K562 (cell line): Measurements from ENCODE around the gene SLC12A3.

Source experiments
- CBX8 ChIP-seq: fragments of 200-600 bp; sonication (generic); IDR thresholded peaks from 2 replicates; pipeline ENCODE4 v1.6.1; 2012; ENCODE audit warnings: borderline replicate concordance, mixed run types, low read depth, mild to moderate bottlenecking, moderate library complexity, mixed read lengths, low read length, control low read depth, inconsistent platforms; ENCODE audit not compliant: poor library complexity, severe bottlenecking; ENCODE audit errors: extremely low read depth
- CTCF ChIP-seq, 3 experiments: IDR thresholded peaks in 2 of 3; conservative IDR thresholded peaks in 1 of 3; 2 replicates each; pipeline ENCODE4 v1.5.1; 2011 to 2012; ENCODE audit warnings: low read length in 3 of 3, mild to moderate bottlenecking in 3 of 3, control low read depth in 2 of 3, improper control_type of control experiment in 1 of 3, inconsistent platforms in 1 of 3, low read depth in 1 of 3, mixed read lengths in 1 of 3, moderate library complexity in 1 of 3; ENCODE audit not compliant: insufficient read depth in 2 of 3
- FOSL1 ChIP-seq: fragments of 200-800 bp; sonication (Bioruptor generic); conservative IDR thresholded peaks from 2 replicates; pipeline ENCODE4 v1.6.1; 2016; ENCODE audit warnings: missing genetic modification characterization, missing compliant biosample characterization
- GABPA ChIP-seq: fragments of 200-800 bp; sonication (Bioruptor generic); conservative IDR thresholded peaks from 2 replicates; pipeline ENCODE4 v1.6.1; 2016; ENCODE audit warnings: low read depth, missing genetic modification characterization, missing compliant biosample characterization
- POLR2A ChIP-seq: fragments of 450-650 bp; conservative IDR thresholded peaks from 2 replicates; pipeline ENCODE4 v1.6.1; 2016
- PRMT5 ChIP-seq: sonication (generic); formaldehyde crosslinking; IDR thresholded peaks from 2 replicates; pipeline ENCODE4 v1.5.0; 2020; ENCODE audit warnings: missing genetic modification reagents
- TCF3 ChIP-seq: sonication (generic); formaldehyde crosslinking; IDR thresholded peaks from 2 replicates; pipeline ENCODE4 v1.4.0; 2020; ENCODE audit warnings: mild to moderate bottlenecking, missing genetic modification reagents

DNA sequence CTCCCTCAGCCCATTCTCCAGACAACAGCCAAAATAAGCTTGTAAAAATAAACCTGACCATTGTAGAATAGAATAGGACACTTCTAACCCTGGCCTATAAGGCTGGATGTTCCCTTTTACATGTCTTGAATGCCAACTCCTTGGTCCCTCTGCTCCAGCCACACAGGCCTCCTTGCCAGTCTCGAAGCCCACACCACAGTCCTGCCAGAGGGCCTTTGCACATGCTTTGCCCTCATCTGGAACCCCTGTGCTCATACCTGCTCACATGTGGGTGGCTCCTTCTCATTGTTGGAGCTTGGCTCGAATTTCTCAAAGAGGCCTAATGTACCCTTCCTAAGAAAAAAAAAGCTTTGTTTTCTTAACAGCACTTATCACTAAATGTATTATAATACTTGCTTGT is 5.4 kb upstream of the SLC12A3 start:
- TF ChIP-seq CTCF (IDR thresholded peaks at IDR 0.05 in 2 of 3, conservative IDR thresholded peaks at IDR 0.05 in 1 of 3; ENCODE audit: insufficient read depth in 2 of 3, low read depth in 1 of 3, low read length in 3 of 3) (no peak), TCF3 (CRISPR knock-in tag) (no peak), CBX8 (no peak), GABPA (tag) (no peak), FOSL1 (tag) (no peak), PRMT5 (CRISPR knock-in tag) (no peak), POLR2A (no peak)
